Gastroesophageal sphincter (tissue), 3 donors: ENCODE results near the gene STARD8.

Source experiments
- EP300 ChIP-seq: sonication (generic); formaldehyde crosslinking; IDR thresholded peaks from one replicate; pipeline ENCODE4 v1.6.1; 2017; ENCODE audit warnings: antibody characterized with exemption, mild to moderate bottlenecking
- TF ChIP-seq, protein P1 (sequence below), 4 experiments: fragments of 200-600 bp in 2 of 4; fragments of 450-650 bp in 2 of 4; sonication (generic) in 1 of 4; IDR thresholded peaks; one replicate each; pipeline ENCODE4 v1.5.1; 2017 to 2019; ENCODE audit warnings: antibody characterized with exemption in 4 of 4, mild to moderate bottlenecking in 2 of 4, moderate library complexity in 2 of 4

DNA sequence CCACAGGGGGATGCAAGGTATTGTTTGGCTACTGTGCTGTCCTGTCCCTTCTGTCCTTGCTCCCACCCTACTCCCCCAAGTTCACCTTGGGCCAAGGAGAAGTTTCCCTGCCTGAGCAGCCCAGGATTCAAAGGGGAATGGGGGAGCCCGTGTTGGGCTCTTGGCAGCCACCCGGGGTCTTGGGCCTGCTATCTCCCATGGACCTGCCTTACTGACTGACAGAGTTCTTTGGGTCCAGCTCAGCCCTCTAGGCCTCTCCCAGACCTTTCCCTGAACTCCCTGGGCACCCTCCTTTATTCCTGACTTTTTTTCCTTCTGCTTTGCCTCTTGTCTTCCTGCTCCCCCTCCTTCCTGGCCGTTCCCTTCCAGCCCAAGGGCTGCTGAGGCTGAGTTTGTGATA, 67.4 kb downstream of the STARD8 start:
- TF ChIP-seq, protein P1, sequence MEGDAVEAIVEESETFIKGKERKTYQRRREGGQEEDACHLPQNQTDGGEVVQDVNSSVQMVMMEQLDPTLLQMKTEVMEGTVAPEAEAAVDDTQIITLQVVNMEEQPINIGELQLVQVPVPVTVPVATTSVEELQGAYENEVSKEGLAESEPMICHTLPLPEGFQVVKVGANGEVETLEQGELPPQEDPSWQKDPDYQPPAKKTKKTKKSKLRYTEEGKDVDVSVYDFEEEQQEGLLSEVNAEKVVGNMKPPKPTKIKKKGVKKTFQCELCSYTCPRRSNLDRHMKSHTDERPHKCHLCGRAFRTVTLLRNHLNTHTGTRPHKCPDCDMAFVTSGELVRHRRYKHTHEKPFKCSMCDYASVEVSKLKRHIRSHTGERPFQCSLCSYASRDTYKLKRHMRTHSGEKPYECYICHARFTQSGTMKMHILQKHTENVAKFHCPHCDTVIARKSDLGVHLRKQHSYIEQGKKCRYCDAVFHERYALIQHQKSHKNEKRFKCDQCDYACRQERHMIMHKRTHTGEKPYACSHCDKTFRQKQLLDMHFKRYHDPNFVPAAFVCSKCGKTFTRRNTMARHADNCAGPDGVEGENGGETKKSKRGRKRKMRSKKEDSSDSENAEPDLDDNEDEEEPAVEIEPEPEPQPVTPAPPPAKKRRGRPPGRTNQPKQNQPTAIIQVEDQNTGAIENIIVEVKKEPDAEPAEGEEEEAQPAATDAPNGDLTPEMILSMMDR (IDR thresholded peaks at IDR 0.05), result no peak
- TF ChIP-seq EP300, result no peak
